Thyroid gland (tissue), 4 donors: ENCODE data around the gene CEACAM5.

Experiments used
- CTCF ChIP-seq, 6 experiments: fragments of 200-600 bp in 3 of 6; fragments of 450-650 bp in 3 of 6; sonication (generic) in 3 of 6; IDR thresholded peaks; one replicate each; pipeline ENCODE4 v1.5.1; 2016 to 2019; ENCODE audit warnings: antibody characterized with exemption in 6 of 6, mild to moderate bottlenecking in 2 of 6, inconsistent platforms in 1 of 6, moderate library complexity in 1 of 6
- POLR2A ChIP-seq, 2 donors: fragments of 450-650 bp; IDR thresholded peaks; one replicate each; pipeline ENCODE4 v1.6.1; 2017; ENCODE audit warnings: antibody characterized with exemption in 2 of 2, mild to moderate bottlenecking in 2 of 2, moderate library complexity in 1 of 2

- TF ChIP-seq CTCF (IDR thresholded peaks at IDR 0.05) (no peak), POLR2A (IDR thresholded peaks at IDR 0.05) (no peak)
Measured at GRCh38 chr19:41734156-41734555, 25.7 kb downstream of the CEACAM5 start.
